ENCODE results near the gene PLXDC2.

GRCh38 chr10:19947656-19948055 lies 131.4 kb downstream of the PLXDC2 start:
- no peak for TF ChIP-seq CTCF (IDR thresholded peaks at IDR 0.05)
- no peak for TF ChIP-seq EZH2 (IDR thresholded peaks at IDR 0.05; ENCODE audit: borderline replicate concordance, insufficient read depth, low read depth, low read length, poor library complexity, severe bottlenecking)

Data from B cell (primary cell).